Upper lobe of left lung (tissue), 4 donors: ENCODE results near the gene CUL9.

ENCODE experiments used
- CTCF ChIP-seq, 6 experiments: fragments of 450-650 bp in 4 of 6; fragments of 200-600 bp in 2 of 6; sonication (generic) in 2 of 6; IDR thresholded peaks; one replicate each; pipeline ENCODE4 v1.5.1; 2016 to 2019; ENCODE audit warnings: antibody characterized with exemption in 6 of 6
- EP300 ChIP-seq, 4 donors: sonication (generic); formaldehyde crosslinking; IDR thresholded peaks; one replicate each; pipeline ENCODE4 v1.5.1; 2017; ENCODE audit warnings: antibody characterized with exemption in 4 of 4, control low read depth in 2 of 4

- no peak for TF ChIP-seq CTCF (IDR thresholded peaks at IDR 0.05)
- TF ChIP-seq EP300 (IDR thresholded peaks at IDR 0.05), result no peak
Measured at GRCh38 chr6:43269273-43270007, 87.4 kb downstream of the CUL9 start.
